ACC112 (cell line): Measurements from ENCODE around the gene PAPSS2.

Source experiments
- H2AFZ ChIP-seq: fragments of 200-600 bp; sonication (generic); one replicate; pipeline ENCODE4 v1.6.0; 2017; ENCODE audit warnings: antibody characterized with exemption, low read length; ENCODE audit not compliant: unreplicated experiment
- H3K27ac ChIP-seq: fragments of 200-600 bp; sonication (generic); 2 replicates; pipeline ENCODE4 v1.5.1; 2014; ENCODE audit warnings: low read depth, mild to moderate bottlenecking, antibody characterized with exemption, low read length, moderate library complexity
- H3K27me3 ChIP-seq: fragments of 200-600 bp; sonication (generic); 2 replicates; pipeline ENCODE4 v1.6.1; 2014; ENCODE audit warnings: mild to moderate bottlenecking, antibody characterized with exemption, low read length, moderate library complexity, mixed read lengths; ENCODE audit not compliant: insufficient read depth
- H3K36me3 ChIP-seq: fragments of 200-600 bp; sonication (generic); 2 replicates; pipeline ENCODE4 v1.6.1; 2016; ENCODE audit warnings: mild to moderate bottlenecking, antibody characterized with exemption, low read length, moderate library complexity, mixed read lengths; ENCODE audit not compliant: insufficient read depth
- H3K4me1 ChIP-seq: fragments of 200-600 bp; sonication (generic); one replicate; pipeline ENCODE4 v1.6.1; 2016; ENCODE audit warnings: low read length, mixed read lengths; ENCODE audit not compliant: insufficient read depth, unreplicated experiment, control insufficient read depth
- H3K4me3 ChIP-seq: fragments of 200-600 bp; sonication (generic); 2 replicates; pipeline ENCODE4 v1.5.1; 2014; ENCODE audit warnings: mild to moderate bottlenecking, low read depth, low read length
- H3K79me2 ChIP-seq: fragments of 200-600 bp; sonication (generic); one replicate; pipeline ENCODE4 v1.6.0; 2016; ENCODE audit warnings: low read length; ENCODE audit not compliant: control insufficient read depth, unreplicated experiment, insufficient read depth

The PAPSS2 gene

GRCh38 chr10:87691506-87692070 is 31.9 kb downstream of the PAPSS2 start:
- Histone ChIP-seq H3K27me3 (no peaks in the 10 kb centered on the region), H3K27ac (no peak overlapping the region), H3K4me1 (peaks cover 13% of the 10 kb centered on the region), H3K36me3 (no peaks in the 10 kb centered on the region), H3K4me3 (no peak overlapping the region), H2AFZ (no peak overlapping the region), H3K79me2 (peaks cover 38% of the 10 kb centered on the region)

DNA sequence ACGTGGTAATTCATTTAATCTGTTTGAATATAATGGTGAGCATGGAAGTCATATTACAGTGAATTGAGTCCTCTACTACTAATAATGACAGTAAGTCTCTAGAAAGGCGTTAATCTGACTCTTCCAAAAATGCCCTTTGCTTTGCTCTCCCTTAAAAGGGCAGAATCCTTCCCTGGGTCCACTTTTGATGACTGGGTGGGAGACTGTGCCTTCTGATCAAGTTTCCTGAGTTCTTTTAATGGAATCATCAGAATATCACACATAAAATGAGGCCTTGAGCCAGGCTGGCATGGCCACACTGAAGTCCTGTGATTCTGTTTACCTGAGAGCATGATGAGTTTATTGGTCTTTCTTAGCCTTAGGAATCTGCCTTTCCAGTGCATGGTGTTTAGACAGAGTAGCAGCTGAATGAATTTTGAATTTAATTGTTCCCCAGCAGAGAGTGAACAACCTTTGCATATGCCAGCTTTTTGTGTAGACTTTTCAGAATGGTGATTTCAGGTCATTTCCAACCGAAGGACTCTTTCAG is 33.3 kb downstream of the PAPSS2 start:
- H3K79me2 ChIP-seq: peaks cover 43% of the 10 kb centered on the region
- H3K4me1 ChIP-seq: peaks cover 13% of the 10 kb centered on the region
- no peak overlapping the region for H2AFZ ChIP-seq
- no peaks in the 10 kb centered on the region for H3K36me3 ChIP-seq
- no peaks in the 10 kb centered on the region for H3K27me3 ChIP-seq
- no peak overlapping the region for H3K4me3 ChIP-seq
- H3K27ac ChIP-seq: no peak overlapping the region

DNA sequence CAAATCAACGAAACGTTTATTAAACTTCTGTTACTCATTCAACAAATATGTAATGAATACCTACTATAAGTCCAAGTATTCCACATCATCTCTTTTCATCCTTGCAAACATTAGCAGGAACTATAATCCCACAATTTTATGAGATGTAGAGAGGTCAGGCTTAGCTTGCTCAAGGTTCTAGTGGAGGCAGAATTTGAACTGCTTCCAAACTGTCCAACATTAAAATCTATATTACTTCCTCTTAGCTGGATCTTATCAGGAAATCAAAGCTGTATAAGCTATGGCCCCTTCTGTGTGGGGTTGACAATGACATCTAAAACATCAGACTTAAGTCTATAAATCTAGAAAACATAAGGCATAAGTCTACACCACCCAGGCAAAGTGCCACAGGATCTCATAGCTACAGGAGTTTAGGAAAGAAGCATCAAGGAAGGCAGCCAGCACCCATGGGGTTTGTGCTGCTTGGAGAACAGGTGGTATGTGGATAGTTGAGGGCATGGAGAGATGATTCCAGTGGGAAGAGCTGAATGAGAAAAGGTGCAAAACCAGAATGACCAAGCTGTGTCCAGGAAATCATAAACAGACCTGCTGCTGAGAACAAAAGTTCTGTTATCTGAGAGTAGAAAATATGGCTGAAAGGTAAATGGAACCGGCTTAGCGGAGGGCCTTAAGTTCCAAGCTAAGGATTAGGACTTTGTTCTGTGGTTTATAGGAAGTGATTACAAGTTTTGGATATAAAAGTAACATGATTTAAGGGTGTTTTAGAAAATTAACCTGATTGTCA is 34.5 kb downstream of the PAPSS2 start:
- Histone ChIP-seq H3K27me3 (no peaks in the 10 kb centered on the region), H3K27ac (no peak overlapping the region), H3K4me1 (peaks cover 13% of the 10 kb centered on the region), H3K79me2 (peaks cover 50% of the 10 kb centered on the region), H3K4me3 (no peak overlapping the region), H3K36me3 (no peaks in the 10 kb centered on the region), H2AFZ (no peak overlapping the region)

GRCh38 chr10:87695074-87695473 is 35.4 kb downstream of the PAPSS2 start:
- no peaks in the 10 kb centered on the region for H3K27me3 ChIP-seq
- no peak overlapping the region for H3K4me3 ChIP-seq
- H3K36me3 ChIP-seq: no peaks in the 10 kb centered on the region
- no peak overlapping the region for H2AFZ ChIP-seq
- H3K79me2 ChIP-seq: peaks cover 51% of the 10 kb centered on the region
- H3K4me1 ChIP-seq: peaks cover 16% of the 10 kb centered on the region
- no peak overlapping the region for H3K27ac ChIP-seq

GRCh38 chr10:87696922-87697745 is 37.5 kb downstream of the PAPSS2 start:
- H2AFZ ChIP-seq: no peak overlapping the region
- no peaks in the 10 kb centered on the region for H3K27me3 ChIP-seq
- peaks cover 38% of the 10 kb centered on the region for H3K79me2 ChIP-seq
- no peak overlapping the region for H3K4me3 ChIP-seq
- H3K4me1 ChIP-seq: peaks cover 26% of the 10 kb centered on the region
- H3K27ac ChIP-seq: no peak overlapping the region
- H3K36me3 ChIP-seq: no peaks in the 10 kb centered on the region

DNA sequence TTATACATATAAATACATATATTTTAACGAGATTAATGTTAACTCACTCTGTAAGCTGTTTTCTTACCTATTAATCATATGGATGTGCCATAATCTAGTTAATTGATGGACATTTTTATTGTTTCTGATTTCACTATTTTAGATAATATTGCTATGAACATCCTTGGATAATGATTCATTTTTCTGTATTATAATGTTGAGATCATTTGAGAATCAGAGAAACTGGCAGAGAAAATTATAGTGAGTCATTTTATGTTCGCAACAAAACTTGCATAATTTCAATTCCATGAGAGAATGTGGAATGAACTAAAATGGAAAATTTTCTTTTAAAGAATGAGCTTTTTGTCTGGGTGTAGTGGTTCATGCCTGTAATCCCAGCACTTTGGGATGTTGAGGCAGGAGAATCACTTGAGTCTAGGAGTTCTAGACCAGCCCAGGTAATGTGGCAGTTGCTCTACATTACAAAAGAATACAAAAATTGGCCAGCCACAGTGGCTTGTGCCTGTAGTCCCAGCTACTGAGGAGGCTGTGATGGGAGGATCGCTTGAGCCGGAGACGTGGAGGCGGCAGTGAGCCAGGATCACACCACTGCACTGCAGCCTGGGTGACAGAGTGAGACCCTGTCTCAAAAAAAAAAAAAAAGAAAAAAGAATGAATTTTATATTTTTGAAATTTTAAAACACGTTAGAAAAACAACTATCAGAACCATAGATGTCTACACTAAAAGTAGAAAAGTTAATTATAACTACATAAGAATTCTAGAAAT is 40.5 kb downstream of the PAPSS2 start:
- no peaks in the 10 kb centered on the region for H3K36me3 ChIP-seq
- H2AFZ ChIP-seq: peak overlapping the region; percentile 87
- H3K4me3 ChIP-seq: 0 out of 2 replicates have a peak overlapping the region, but pooled peaks have one; percentile 10
- peaks cover 22% of the 10 kb centered on the region for H3K4me1 ChIP-seq
- no peaks in the 10 kb centered on the region for H3K27me3 ChIP-seq
- H3K79me2 ChIP-seq: peaks cover 28% of the 10 kb centered on the region
- H3K27ac ChIP-seq: peak overlapping the region; percentile 79

DNA sequence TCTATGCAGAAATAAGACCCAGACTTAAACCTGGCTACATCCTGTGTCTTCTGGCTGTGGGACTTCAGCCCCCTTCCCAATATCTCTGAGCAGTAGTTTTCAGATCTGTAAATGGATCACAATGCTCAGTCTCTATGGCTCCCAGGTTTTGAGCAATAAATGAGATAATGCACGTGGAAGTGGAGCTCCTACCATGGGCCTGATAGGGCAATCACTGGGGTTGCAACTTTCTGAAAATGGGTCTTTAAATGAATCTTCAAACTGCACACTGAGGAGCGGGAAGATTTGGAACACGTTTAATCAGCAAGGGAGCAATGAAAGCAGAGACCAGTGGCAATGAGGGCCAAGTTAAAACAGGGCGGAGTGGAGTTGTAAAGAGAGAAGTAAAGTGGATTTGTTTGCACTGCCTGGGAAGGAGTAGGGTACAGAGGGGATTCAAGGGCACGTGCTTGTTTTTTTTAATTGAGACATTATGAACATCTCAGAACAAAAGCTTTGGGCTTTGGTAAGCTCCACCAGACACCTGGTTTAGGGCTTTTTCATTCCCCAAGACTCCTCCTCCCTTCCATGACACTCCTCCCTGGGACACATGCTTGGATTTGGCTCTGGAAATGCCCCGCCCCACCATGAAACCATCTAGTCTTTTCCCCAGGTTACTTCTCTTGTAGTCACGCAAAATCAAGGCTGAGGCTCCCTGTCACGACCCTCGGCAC is 42.7 kb downstream of the PAPSS2 start:
- H3K27ac ChIP-seq: no peak overlapping the region
- peaks cover 27% of the 10 kb centered on the region for H3K4me1 ChIP-seq
- H3K79me2 ChIP-seq: peaks cover 24% of the 10 kb centered on the region
- no peaks in the 10 kb centered on the region for H3K36me3 ChIP-seq
- H3K27me3 ChIP-seq: no peaks in the 10 kb centered on the region
- H3K4me3 ChIP-seq: no peak overlapping the region
- H2AFZ ChIP-seq: no peak overlapping the region

DNA sequence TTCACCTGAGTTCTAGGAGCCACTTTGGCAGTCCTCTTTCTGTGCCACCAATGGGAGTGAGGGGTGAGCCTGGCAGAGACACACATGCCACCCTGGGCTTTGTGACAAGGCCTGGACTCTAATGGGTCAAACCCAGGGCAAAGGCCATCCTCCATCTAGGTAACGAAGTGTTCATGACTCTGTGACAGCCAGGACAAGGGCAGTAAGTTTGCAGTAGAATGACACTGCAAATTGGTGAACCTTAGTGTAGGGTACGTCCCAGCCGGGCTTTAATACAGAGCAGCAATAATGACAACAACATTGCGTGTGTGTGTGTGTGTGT is 43.3 kb downstream of the PAPSS2 start:
- Histone ChIP-seq H3K4me1 (peaks cover 27% of the 10 kb centered on the region), H3K79me2 (peaks cover 24% of the 10 kb centered on the region), H3K4me3 (no peak overlapping the region), H3K36me3 (no peaks in the 10 kb centered on the region), H2AFZ (no peak overlapping the region), H3K27me3 (no peaks in the 10 kb centered on the region), H3K27ac (no peak overlapping the region)

DNA sequence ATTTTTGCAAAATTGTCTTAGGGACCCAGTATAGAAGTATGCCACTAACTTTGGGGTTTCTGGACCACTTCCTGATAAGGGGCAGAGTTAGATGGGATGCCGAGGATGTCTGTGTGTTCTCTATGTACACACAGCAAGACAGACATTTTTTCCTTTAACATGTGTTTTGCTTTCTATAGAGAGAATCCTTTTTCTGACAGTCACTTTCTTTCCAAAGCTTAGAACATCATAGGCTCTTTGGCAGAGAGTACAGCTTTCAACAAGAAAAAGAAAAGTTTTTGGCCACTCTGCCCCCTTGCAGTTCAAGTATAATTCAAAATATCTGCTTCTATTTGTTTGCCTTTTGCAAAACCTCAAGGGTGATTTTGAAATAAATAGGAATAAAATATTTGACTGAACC is 44.1 kb downstream of the PAPSS2 start:
- H3K27me3 ChIP-seq: no peaks in the 10 kb centered on the region
- no peak overlapping the region for H2AFZ ChIP-seq
- H3K27ac ChIP-seq: no peak overlapping the region
- no peak overlapping the region for H3K4me3 ChIP-seq
- no peaks in the 10 kb centered on the region for H3K36me3 ChIP-seq
- peaks cover 20% of the 10 kb centered on the region for H3K79me2 ChIP-seq
- H3K4me1 ChIP-seq: peaks cover 27% of the 10 kb centered on the region

- Histone ChIP-seq H3K27me3 (no peaks in the 10 kb centered on the region), H3K36me3 (0 out of 2 replicates have a peak, but pooled peaks cover 8% of the 10 kb centered on the region), H3K79me2 (peaks cover 15% of the 10 kb centered on the region), H2AFZ (no peak overlapping the region), H3K4me1 (peaks cover 23% of the 10 kb centered on the region), H3K4me3 (no peak overlapping the region), H3K27ac (peak overlapping the region; percentile 14)
Observed at GRCh38 chr10:87705339-87705738, 45.7 kb downstream of the PAPSS2 start.
